GM23338 (cell line): ENCODE data around the gene AGRP. TPM values are rescaled to one million over a fixed set of nuclear protein-coding genes. Genes with fewer than 3 reads are reported as not detected.

Experiments used
- ATAC-seq: fragments of 200-7000 bp; cut with Tn5 transposase; 3 replicates; pipeline ENCODE4 v1.9.1; 2020
- DNase-seq: peaks from one replicate; pipeline ENCODE4 v3.0.0-alpha.2; 2015; ENCODE audit warnings: low spot score
- H2AFZ ChIP-seq: fragments of 200-600 bp; sonication (generic); 2 replicates; pipeline ENCODE4 v1.8.0; 2016; ENCODE audit warnings: antibody characterized with exemption, mild to moderate bottlenecking, moderate library complexity
- H3F3A ChIP-seq: fragments of 200-600 bp; sonication (generic); replicated peaks from 2 replicates; pipeline ENCODE4 v1.8.0; 2017; ENCODE audit warnings: antibody characterized with exemption, mixed run types, low read depth
- H3K27ac ChIP-seq: fragments of 200-600 bp; sonication (generic); 2 replicates; pipeline ENCODE4 v1.6.1; 2016; ENCODE audit warnings: low read depth
- H3K27me3 ChIP-seq: fragments of 200-600 bp; sonication (generic); 2 replicates; pipeline ENCODE4 v1.8.0; 2016; ENCODE audit warnings: mild to moderate bottlenecking, mixed run types, moderate library complexity; ENCODE audit not compliant: insufficient read depth
- H3K36me3 ChIP-seq: fragments of 200-600 bp; sonication (generic); 2 replicates; pipeline ENCODE4 v1.8.0; 2016; ENCODE audit warnings: mild to moderate bottlenecking; ENCODE audit not compliant: insufficient read depth
- H3K4me1 ChIP-seq: fragments of 200-600 bp; sonication (generic); 2 replicates; pipeline ENCODE4 v1.8.0; 2016; ENCODE audit warnings: mild to moderate bottlenecking, moderate library complexity; ENCODE audit not compliant: insufficient read depth
- H3K4me2 ChIP-seq: fragments of 200-600 bp; sonication (generic); 2 replicates; pipeline ENCODE4 v1.7.1; 2017; ENCODE audit warnings: mixed run types
- H3K4me3 ChIP-seq: fragments of 200-600 bp; sonication (generic); 2 replicates; pipeline ENCODE4 v1.6.1; 2016; ENCODE audit warnings: mixed run types
- H3K79me2 ChIP-seq: fragments of 200-600 bp; sonication (generic); replicated peaks from 2 replicates; pipeline ENCODE4 v1.8.0; 2017; ENCODE audit warnings: mild to moderate bottlenecking; ENCODE audit not compliant: insufficient read depth
- H3K9me2 ChIP-seq: fragments of 200-600 bp; sonication (generic); 2 replicates; pipeline ENCODE4 v1.8.0; 2017; ENCODE audit not compliant: insufficient read depth
- H4K20me1 ChIP-seq: fragments of 200-600 bp; sonication (generic); replicated peaks from 2 replicates; pipeline ENCODE4 v1.8.0; 2017; ENCODE audit warnings: mild to moderate bottlenecking; ENCODE audit not compliant: insufficient read depth
- H3K27ac Mint-ChIP-seq: 2 replicates; pipeline ENCODE4 v1.8.0; 2020; ENCODE audit warnings: inconsistent platforms, mild to moderate bottlenecking, moderate library complexity, mixed read lengths
- H3K27me3 Mint-ChIP-seq: 3 replicates; pipeline ENCODE4 v1.8.0; 2022; ENCODE audit warnings: low read depth, mild to moderate bottlenecking, moderate library complexity, mixed read lengths, inconsistent platforms; ENCODE audit not compliant: insufficient read depth, poor library complexity
- H3K36me3 Mint-ChIP-seq: 3 replicates; pipeline ENCODE4 v1.8.0; 2021; ENCODE audit warnings: low read depth, mild to moderate bottlenecking, inconsistent platforms, moderate library complexity, mixed read lengths
- H3K4me1 Mint-ChIP-seq: 3 replicates; pipeline ENCODE4 v1.8.0; 2020; ENCODE audit warnings: mild to moderate bottlenecking, inconsistent platforms, mixed read lengths
- H3K4me3 Mint-ChIP-seq: 3 replicates; pipeline ENCODE4 v1.8.0; 2021; ENCODE audit warnings: moderate library complexity, mild to moderate bottlenecking, inconsistent platforms, mixed read lengths
- H3K9me3 Mint-ChIP-seq: 3 replicates; pipeline ENCODE4 v1.8.0; 2020; ENCODE audit warnings: moderate library complexity, mild to moderate bottlenecking, inconsistent platforms, mixed read lengths
- EZH2 ChIP-seq: fragments of 200-600 bp; sonication (generic); IDR thresholded peaks from one replicate; pipeline ENCODE4 v1.8.0; 2017; ENCODE audit warnings: antibody characterized with exemption, mild to moderate bottlenecking, low read depth; ENCODE audit not compliant: unreplicated experiment
- POLR2AphosphoS5 ChIP-seq: IDR thresholded peaks from 2 replicates; pipeline ENCODE4 v1.6.1; 2016; ENCODE audit warnings: antibody characterized with exemption, low read depth
- REST ChIP-seq: IDR thresholded peaks from one replicate; pipeline ENCODE4 v1.6.1; 2018; ENCODE audit warnings: antibody characterized with exemption; ENCODE audit not compliant: unreplicated experiment
- ZNF114 ChIP-seq: fragments of 250-450 bp; sonication (Bioruptor Pico); IDR thresholded peaks from 2 replicates; pipeline ENCODE4 v1.5.0; 2020; ENCODE audit warnings: mild to moderate bottlenecking, moderate library complexity
- polyA plus RNA-seq: library from polyadenylated mRNA; unstranded; fragments of >200 nt; fragmentation: Nextera tagmentation; extraction: Ambion mirVana; gene quantifications from 2 replicates; pipeline ENCODE4 v1.2.1, GENCODE V29; 2016
- total RNA-seq: library from RNA; depleted of rRNA; stranded (reverse); fragments of >200 nt; shearing (Covaris generic); gene quantifications from 2 replicates; pipeline ENCODE4 v1.2.3, GENCODE V29; 2014

AGRP gene
- total and polyA plus RNA-seq, 2 experiments from 2014 or later: not detected

GRCh38 chr16:67529582-67530012 is 46.2 kb upstream of the AGRP start:
- H3K4me1 Mint-ChIP-seq: peaks cover 4% of the 10 kb centered on the region
- H3K27ac ChIP-seq: no peak overlapping the region
- no peaks in the 10 kb centered on the region; the same call in 2 of the 3 replicates for H3K9me3 Mint-ChIP-seq
- peak overlapping the region; percentile 77 for H3K4me3 ChIP-seq
- H3K27me3 Mint-ChIP-seq: peaks cover 95% of the 10 kb centered on the region
- peak overlapping the region; percentile 72 for H3K4me3 Mint-ChIP-seq
- H3K36me3 ChIP-seq: no peaks in the 10 kb centered on the region
- ATAC-seq (peak; percentile 20), DNase-seq (peak; percentile 44)
- H3K9me2 ChIP-seq: no peaks in the 10 kb centered on the region
- peak overlapping the region; percentile 94 for H3K4me2 ChIP-seq
- TF ChIP-seq ZNF114: no peak
- TF ChIP-seq POLR2AphosphoS5: no peak
- peak; percentile 92 for TF ChIP-seq EZH2
- peaks cover 99% of the 10 kb centered on the region for H3K27me3 ChIP-seq
- no peaks in the 10 kb centered on the region for H3K36me3 Mint-ChIP-seq
- H3K27ac Mint-ChIP-seq: no peak overlapping the region
- no peaks in the 10 kb centered on the region for H3K79me2 ChIP-seq
- H4K20me1 ChIP-seq: peaks cover 7% of the 10 kb centered on the region; the same call in 1 of the 2 replicates
- H2AFZ ChIP-seq: peak overlapping the region; percentile 94
- peaks cover 10% of the 10 kb centered on the region; the same call in 1 of the 2 replicates for H3K4me1 ChIP-seq
- H3F3A ChIP-seq: 0 out of 2 replicates have a peak, but pooled peaks cover 10% of the 10 kb centered on the region

GRCh38 chr16:67528870-67529581 is 45.7 kb upstream of the AGRP start:
- Mint-ChIP-seq H3K27me3 (peaks cover 95% of the 10 kb centered on the region), H3K4me3 (peak overlapping the region; percentile 72; the same call in 2 of the 3 replicates), H3K4me1 (peaks cover 4% of the 10 kb centered on the region), H3K27ac (no peak overlapping the region), H3K36me3 (no peaks in the 10 kb centered on the region), H3K9me3 (no peaks in the 10 kb centered on the region; the same call in 2 of the 3 replicates)
- Histone ChIP-seq H3F3A (0 out of 2 replicates have a peak, but pooled peaks cover 10% of the 10 kb centered on the region), H2AFZ (peak overlapping the region; percentile 94), H3K27ac (no peak overlapping the region), H3K9me2 (no peaks in the 10 kb centered on the region), H3K4me1 (peaks cover 10% of the 10 kb centered on the region; the same call in 1 of the 2 replicates), H3K4me2 (peak overlapping the region; percentile 94), H3K36me3 (no peaks in the 10 kb centered on the region), H3K79me2 (no peaks in the 10 kb centered on the region), H3K4me3 (peak overlapping the region; percentile 77), H4K20me1 (peaks cover 7% of the 10 kb centered on the region; the same call in 1 of the 2 replicates), H3K27me3 (peaks cover 99% of the 10 kb centered on the region)
- ATAC-seq: peak; percentile 44
- peak; percentile 63 for DNase-seq
- TF ChIP-seq EZH2: peak; percentile 40
- no peak for TF ChIP-seq REST
